Measurements from ENCODE around the gene KLRF1.

GRCh38 chr12:9806714-9807113, 20.6 kb upstream of the KLRF1 start:
- no peak for TF ChIP-seq POLR2A (IDR thresholded peaks at IDR 0.05; ENCODE audit: low read depth, low read length)
- no peak for TF ChIP-seq TAF1 (IDR thresholded peaks at IDR 0.05; ENCODE audit: borderline replicate concordance, low read depth, low read length)
